ENCODE measurements around the gene GAS7.

GAS7 gene

GRCh38 chr17:10055262-10055975 lies 143.0 kb downstream of the GAS7 start:
- DNase-seq (ENCODE audit: insufficient read length, low spot score) (no peak), FAIRE-seq (no peak)

GRCh38 chr17:10053782-10054540 lies 144.4 kb downstream of the GAS7 start:
- DNase-seq (ENCODE audit: insufficient read length, low spot score), result no peak
- FAIRE-seq, result no peak

- DNase-seq (ENCODE audit: insufficient read length, low spot score), result no peak
- peak; percentile 94 for FAIRE-seq
These were observed 146.1 kb downstream of the GAS7 start for GRCh38 chr17:10052106-10052813.

- DNase-seq (ENCODE audit: insufficient read length, low spot score) (no peak), FAIRE-seq (no peak)
These were observed 147.3 kb downstream of the GAS7 start for GRCh38 chr17:10051112-10051511.

GRCh38 chr17:10050597-10051101 lies 147.8 kb downstream of the GAS7 start:
- FAIRE-seq (peak; percentile 99), DNase-seq (ENCODE audit: insufficient read length, low spot score) (peak; percentile 47)

- FAIRE-seq (peak; percentile 78), DNase-seq (ENCODE audit: insufficient read length, low spot score) (no peak)
These were observed 149.6 kb downstream of the GAS7 start for GRCh38 chr17:10048629-10049350.

- FAIRE-seq, result peak; percentile 97
- DNase-seq (ENCODE audit: insufficient read length, low spot score), result peak; percentile 37
These were observed 151.3 kb downstream of the GAS7 start for GRCh38 chr17:10046786-10047785.

- FAIRE-seq (peak; percentile 64), DNase-seq (ENCODE audit: insufficient read length, low spot score) (no peak)
These were observed 152.3 kb downstream of the GAS7 start for GRCh38 chr17:10045871-10046658.

- DNase-seq (ENCODE audit: insufficient read length, low spot score) (no peak), FAIRE-seq (no peak)
These were observed 155.7 kb downstream of the GAS7 start for GRCh38 chr17:10042589-10043244.

- FAIRE-seq (peak; percentile 80), DNase-seq (ENCODE audit: insufficient read length, low spot score) (no peak)
These were observed 156.4 kb downstream of the GAS7 start for GRCh38 chr17:10041916-10042588.

- no peak for DNase-seq (ENCODE audit: insufficient read length, low spot score)
- peak; percentile 96 for FAIRE-seq
These were observed 157.2 kb downstream of the GAS7 start for GRCh38 chr17:10041287-10041612.

- DNase-seq (ENCODE audit: insufficient read length, low spot score), result no peak
- no peak for FAIRE-seq
These were observed 161.8 kb downstream of the GAS7 start for GRCh38 chr17:10036511-10037061.

- FAIRE-seq (no peak), DNase-seq (ENCODE audit: insufficient read length, low spot score) (no peak)
These were observed 162.5 kb downstream of the GAS7 start for GRCh38 chr17:10035885-10036284.

GRCh38 chr17:10034719-10035475 lies 163.5 kb downstream of the GAS7 start:
- no peak for DNase-seq (ENCODE audit: insufficient read length, low spot score)
- no peak for FAIRE-seq

GRCh38 chr17:10033959-10034358 lies 164.4 kb downstream of the GAS7 start:
- DNase-seq (ENCODE audit: insufficient read length, low spot score) (no peak), FAIRE-seq (peak; percentile 84)

GRCh38 chr17:10033449-10033848 lies 165.0 kb downstream of the GAS7 start:
- DNase-seq (ENCODE audit: insufficient read length, low spot score), result no peak
- FAIRE-seq, result peak; percentile 51

All from GM19239 (cell line).